Hepatocyte (in vitro differentiated cells): ENCODE data around the gene ABLIM2. TPM values are rescaled to one million over a fixed set of nuclear protein-coding genes. Genes with fewer than 3 reads are reported as not detected.
A peak's percentile ranks its signal among the peaks of the same experiment; 100 is the strongest.

Experiments used
- DNase-seq: peaks from one replicate; pipeline ENCODE4 v3.0.0-alpha.2; 2016; ENCODE audit warnings: low spot score
- H2AFZ ChIP-seq: fragments of 200-600 bp; sonication (generic); 2 replicates; pipeline ENCODE4 v1.6.0; 2016; ENCODE audit warnings: antibody characterized with exemption, mild to moderate bottlenecking
- H3K27ac ChIP-seq: fragments of 200-600 bp; sonication (generic); 2 replicates; pipeline ENCODE4 v1.5.1; 2016; ENCODE audit warnings: mild to moderate bottlenecking
- H3K27me3 ChIP-seq: fragments of 200-600 bp; sonication (generic); 2 replicates; pipeline ENCODE4 v1.6.1; 2016
- H3K36me3 ChIP-seq: fragments of 200-600 bp; sonication (generic); replicated peaks from 2 replicates; pipeline ENCODE4 v1.5.1; 2016; ENCODE audit warnings: low read depth; ENCODE audit not compliant: insufficient read depth
- H3K4me1 ChIP-seq: fragments of 200-600 bp; sonication (generic); 2 replicates; pipeline ENCODE4 v1.5.1; 2016; ENCODE audit warnings: mild to moderate bottlenecking, moderate library complexity; ENCODE audit not compliant: insufficient read depth
- H3K4me2 ChIP-seq: fragments of 200-600 bp; sonication (generic); 2 replicates; pipeline ENCODE4 v1.6.0; 2016
- H3K4me3 ChIP-seq: fragments of 200-600 bp; sonication (generic); 2 replicates; pipeline ENCODE4 v1.5.1; 2016; ENCODE audit warnings: mild to moderate bottlenecking
- H3K79me2 ChIP-seq: fragments of 200-600 bp; sonication (generic); 2 replicates; pipeline ENCODE4 v1.6.0; 2017; ENCODE audit warnings: mild to moderate bottlenecking
- H3K9me2 ChIP-seq: fragments of 200-600 bp; sonication (generic); replicated peaks from 2 replicates; pipeline ENCODE4 v1.6.0; 2017; ENCODE audit warnings: mild to moderate bottlenecking; ENCODE audit not compliant: insufficient read depth
- H3K9me3 ChIP-seq: fragments of 200-600 bp; sonication (generic); 2 replicates; pipeline ENCODE4 v1.5.1; 2016; ENCODE audit warnings: low read depth, mild to moderate bottlenecking
- H4K20me1 ChIP-seq: fragments of 200-600 bp; sonication (generic); 2 replicates; pipeline ENCODE4 v1.6.0; 2016; ENCODE audit warnings: mild to moderate bottlenecking; ENCODE audit not compliant: insufficient read depth, poor library complexity, severe bottlenecking
- EZH2 ChIP-seq: fragments of 200-600 bp; sonication (generic); IDR thresholded peaks from 2 replicates; pipeline ENCODE4 v1.6.1; 2016; ENCODE audit warnings: antibody characterized with exemption, mild to moderate bottlenecking, borderline replicate concordance
- EZH2phosphoT487 ChIP-seq: fragments of 200-600 bp; sonication (generic); IDR thresholded peaks from one replicate; pipeline ENCODE4 v1.6.1; 2018; ENCODE audit warnings: antibody characterized with exemption, mild to moderate bottlenecking, low read depth, moderate library complexity; ENCODE audit not compliant: unreplicated experiment, severe bottlenecking
- WGBS: methylation state at CpG from one replicate; pipeline ENCODE4 v1.1.6; 2016; ENCODE audit warnings: low lambda C conversion rate; ENCODE audit errors: missing lambda C conversion rate; 5-methylcytosine and 5-hydroxymethylcytosine counted together
- polyA plus RNA-seq: library from polyadenylated mRNA; unstranded; fragments of >200 nt; fragmentation: Nextera tagmentation; extraction: Ambion mirVana; gene quantifications from 2 replicates; pipeline ENCODE4 v1.2.1, GENCODE V29; 2016
- total RNA-seq: library from RNA; depleted of rRNA; stranded (reverse); fragments of >200 nt; gene quantifications from 2 replicates; pipeline ENCODE4 v1.2.3, GENCODE V29; 2014
- TF ChIP-seq, protein P1 (sequence below): fragments of 200-600 bp; sonication (generic); IDR thresholded peaks from 2 replicates; pipeline ENCODE4 v1.5.1; 2016; ENCODE audit warnings: antibody characterized with exemption, mild to moderate bottlenecking; ENCODE audit not compliant: poor library complexity

The ABLIM2 gene
- total RNA-seq, result 0.68 and 1.7 TPM in 2 replicates
- polyA plus RNA-seq, result 2.0 and 3.3 TPM in 2 replicates

- WGBS, result under 1% methylated on average over 53 of the region's 96 CpGs
Observed at GRCh38 chr4:8158710-8159536, at the start of gene ABLIM2. TSS of gene ABLIM2 (minus strand) at chr4:8158813. CDS start at chr4:8158689, 124 bp downstream.

DNA sequence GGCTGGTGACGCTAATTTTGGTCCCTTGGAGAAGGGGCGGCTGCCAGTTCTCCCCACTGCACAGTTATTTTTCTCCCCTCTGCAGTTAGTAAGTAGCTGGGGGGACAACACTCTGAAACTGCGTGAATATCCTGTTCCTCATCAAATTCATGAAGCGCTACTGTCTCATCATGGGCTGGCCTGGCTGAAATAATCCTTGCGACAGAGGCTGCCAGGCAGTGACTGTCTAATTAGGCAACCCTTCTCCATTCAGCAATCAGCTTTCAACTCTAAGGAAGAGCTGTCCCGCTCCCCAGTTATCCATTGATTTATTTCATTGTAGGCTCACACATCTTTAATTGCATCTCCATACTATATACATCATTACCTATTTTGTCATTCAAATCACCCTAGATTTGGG is 48.7 kb upstream of the ABLIM2 start:
- H4K20me1 ChIP-seq, result no peaks in the 10 kb centered on the region
- 90% methylated on average over 6 of the region's 6 CpGs for WGBS
- TF ChIP-seq, protein P1, sequence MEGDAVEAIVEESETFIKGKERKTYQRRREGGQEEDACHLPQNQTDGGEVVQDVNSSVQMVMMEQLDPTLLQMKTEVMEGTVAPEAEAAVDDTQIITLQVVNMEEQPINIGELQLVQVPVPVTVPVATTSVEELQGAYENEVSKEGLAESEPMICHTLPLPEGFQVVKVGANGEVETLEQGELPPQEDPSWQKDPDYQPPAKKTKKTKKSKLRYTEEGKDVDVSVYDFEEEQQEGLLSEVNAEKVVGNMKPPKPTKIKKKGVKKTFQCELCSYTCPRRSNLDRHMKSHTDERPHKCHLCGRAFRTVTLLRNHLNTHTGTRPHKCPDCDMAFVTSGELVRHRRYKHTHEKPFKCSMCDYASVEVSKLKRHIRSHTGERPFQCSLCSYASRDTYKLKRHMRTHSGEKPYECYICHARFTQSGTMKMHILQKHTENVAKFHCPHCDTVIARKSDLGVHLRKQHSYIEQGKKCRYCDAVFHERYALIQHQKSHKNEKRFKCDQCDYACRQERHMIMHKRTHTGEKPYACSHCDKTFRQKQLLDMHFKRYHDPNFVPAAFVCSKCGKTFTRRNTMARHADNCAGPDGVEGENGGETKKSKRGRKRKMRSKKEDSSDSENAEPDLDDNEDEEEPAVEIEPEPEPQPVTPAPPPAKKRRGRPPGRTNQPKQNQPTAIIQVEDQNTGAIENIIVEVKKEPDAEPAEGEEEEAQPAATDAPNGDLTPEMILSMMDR, result no peak
- TF ChIP-seq EZH2phosphoT487 (no peak), EZH2 (no peak)
- no peaks in the 10 kb centered on the region for H3K9me2 ChIP-seq
- no peak overlapping the region for H2AFZ ChIP-seq
- DNase-seq, result no peak
- H3K36me3 ChIP-seq, result no peaks in the 10 kb centered on the region
- peaks cover 29% of the 10 kb centered on the region for H3K4me1 ChIP-seq
- no peaks in the 10 kb centered on the region for H3K27me3 ChIP-seq
- H3K27ac ChIP-seq, result no peak overlapping the region
- no peak overlapping the region for H3K4me3 ChIP-seq
- H3K4me2 ChIP-seq, result no peak overlapping the region
- H3K79me2 ChIP-seq, result peaks cover 12% of the 10 kb centered on the region
- H3K9me3 ChIP-seq, result no peaks in the 10 kb centered on the region

More at GRCh38 chr4:8158710-8159536, at the start of gene ABLIM2:
- Histone ChIP-seq H3K9me3 (no peaks in the 10 kb centered on the region), H3K27me3 (peaks cover 16% of the 10 kb centered on the region), H3K4me1 (no peaks in the 10 kb centered on the region), H3K79me2 (no peaks in the 10 kb centered on the region), H3K36me3 (no peaks in the 10 kb centered on the region), H3K4me2 (peak within 1 kb of the TSS; percentile 93), H3K9me2 (no peaks in the 10 kb centered on the region), H2AFZ (peak within 1 kb of the TSS; percentile 83), H3K27ac (no peak within 1 kb of the TSS), H4K20me1 (no peaks in the 10 kb centered on the region), H3K4me3 (peak within 1 kb of the TSS; percentile 51)
- DNase-seq, result peak; percentile 99
- TF ChIP-seq EZH2phosphoT487 (no peak), EZH2 (no peak)
- TF ChIP-seq, protein P1, result no peak

GRCh38 chr4:8205749-8206611 is 47.4 kb upstream of the ABLIM2 start:
- Histone ChIP-seq H2AFZ (no peak overlapping the region), H3K4me2 (no peak overlapping the region), H3K9me2 (no peaks in the 10 kb centered on the region), H3K36me3 (no peaks in the 10 kb centered on the region), H3K4me1 (peaks cover 42% of the 10 kb centered on the region), H3K9me3 (no peaks in the 10 kb centered on the region), H3K27me3 (no peaks in the 10 kb centered on the region), H3K79me2 (peaks cover 23% of the 10 kb centered on the region), H4K20me1 (no peaks in the 10 kb centered on the region), H3K27ac (no peak overlapping the region), H3K4me3 (no peak overlapping the region)
- 82% methylated on average over 24 of the region's 26 CpGs for whole genome bisulfite sequencing
- TF ChIP-seq, protein P1, result no peak
- TF ChIP-seq EZH2phosphoT487 (no peak), EZH2 (no peak)
- no peak for DNase-seq
